ENCODE measurements around the gene WWOX. TPM values are rescaled to one million over a fixed set of nuclear protein-coding genes. Genes with fewer than 3 reads are reported as not detected.

The WWOX gene
- total RNA-seq, 1 experiment from 2014 or later, result 35.6 TPM

DNA sequence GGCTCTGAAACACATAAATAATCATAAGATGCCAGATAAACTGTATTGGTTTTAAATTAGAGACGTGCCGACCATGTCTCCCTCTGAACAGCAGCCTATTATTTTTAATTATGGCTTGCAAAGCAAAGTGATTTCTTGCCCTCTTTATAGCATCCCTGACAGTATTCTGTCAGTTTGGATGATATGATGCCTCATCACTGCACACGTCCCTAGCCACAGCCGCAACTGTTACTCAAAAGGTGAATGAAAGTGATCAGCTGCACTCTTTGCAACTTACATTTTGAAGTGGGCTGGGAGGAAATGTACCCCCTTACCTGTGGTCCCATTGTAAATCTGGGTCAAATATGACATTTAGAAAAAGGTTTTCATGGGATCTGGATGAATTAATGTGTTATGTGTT, 1111.2 kb downstream of the WWOX start:
- ChIA-PET POLR2A (ENCODE audit: unreplicated experiment) (no interaction called here), CTCF (no interaction called here)
- Histone ChIP-seq H3K27me3 (ENCODE audit: insufficient read depth, low read depth) (no peaks in the 10 kb centered on the region), H3K4me2 (no peak overlapping the region), H2AFZ (no peak overlapping the region), H3F3A (ENCODE audit: insufficient read depth, low read depth) (no peaks in the 10 kb centered on the region), H3K9me3 (ENCODE audit: insufficient read depth, low read depth) (no peaks in the 10 kb centered on the region), H4K20me1 (ENCODE audit: insufficient read depth) (no peaks in the 10 kb centered on the region), H3K27ac (no peak overlapping the region), H3K9me2 (ENCODE audit: insufficient read depth) (no peaks in the 10 kb centered on the region), H3K4me3 (no peak overlapping the region), H3K36me3 (ENCODE audit: low read depth) (no peaks in the 10 kb centered on the region), H3K79me2 (ENCODE audit: low read depth) (no peaks in the 10 kb centered on the region), H3K4me1 (replicated peaks; ENCODE audit: insufficient read depth) (no peaks in the 10 kb centered on the region)
- BruUV-seq (replicated peaks), result no TSS peak
- DNase-seq, result no peak
- intact Hi-C loops (cut with micrococcal nuclease; ENCODE audit: unreplicated experiment), result no loop called here
- no peak for TF ChIP-seq EZH2 (IDR thresholded peaks at IDR 0.05; ENCODE audit: low read depth)
- TF ChIP-seq, protein P1, sequence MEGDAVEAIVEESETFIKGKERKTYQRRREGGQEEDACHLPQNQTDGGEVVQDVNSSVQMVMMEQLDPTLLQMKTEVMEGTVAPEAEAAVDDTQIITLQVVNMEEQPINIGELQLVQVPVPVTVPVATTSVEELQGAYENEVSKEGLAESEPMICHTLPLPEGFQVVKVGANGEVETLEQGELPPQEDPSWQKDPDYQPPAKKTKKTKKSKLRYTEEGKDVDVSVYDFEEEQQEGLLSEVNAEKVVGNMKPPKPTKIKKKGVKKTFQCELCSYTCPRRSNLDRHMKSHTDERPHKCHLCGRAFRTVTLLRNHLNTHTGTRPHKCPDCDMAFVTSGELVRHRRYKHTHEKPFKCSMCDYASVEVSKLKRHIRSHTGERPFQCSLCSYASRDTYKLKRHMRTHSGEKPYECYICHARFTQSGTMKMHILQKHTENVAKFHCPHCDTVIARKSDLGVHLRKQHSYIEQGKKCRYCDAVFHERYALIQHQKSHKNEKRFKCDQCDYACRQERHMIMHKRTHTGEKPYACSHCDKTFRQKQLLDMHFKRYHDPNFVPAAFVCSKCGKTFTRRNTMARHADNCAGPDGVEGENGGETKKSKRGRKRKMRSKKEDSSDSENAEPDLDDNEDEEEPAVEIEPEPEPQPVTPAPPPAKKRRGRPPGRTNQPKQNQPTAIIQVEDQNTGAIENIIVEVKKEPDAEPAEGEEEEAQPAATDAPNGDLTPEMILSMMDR (conservative IDR thresholded peaks at IDR 0.05), result no peak

DNA sequence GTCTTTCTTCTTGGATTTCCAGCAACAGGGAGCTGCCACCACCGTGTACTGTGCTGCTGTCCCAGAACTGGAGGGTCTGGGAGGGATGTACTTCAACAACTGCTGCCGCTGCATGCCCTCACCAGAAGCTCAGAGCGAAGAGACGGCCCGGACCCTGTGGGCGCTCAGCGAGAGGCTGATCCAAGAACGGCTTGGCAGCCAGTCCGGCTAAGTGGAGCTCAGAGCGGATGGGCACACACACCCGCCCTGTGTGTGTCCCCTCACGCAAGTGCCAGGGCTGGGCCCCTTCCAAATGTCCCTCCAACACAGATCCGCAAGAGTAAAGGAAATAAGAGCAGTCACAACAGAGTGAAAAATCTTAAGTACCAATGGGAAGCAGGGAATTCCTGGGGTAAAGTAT, 1112.1 kb downstream of the WWOX start:
- H3K9me2 ChIP-seq (ENCODE audit: insufficient read depth), result no peaks in the 10 kb centered on the region

DNA sequence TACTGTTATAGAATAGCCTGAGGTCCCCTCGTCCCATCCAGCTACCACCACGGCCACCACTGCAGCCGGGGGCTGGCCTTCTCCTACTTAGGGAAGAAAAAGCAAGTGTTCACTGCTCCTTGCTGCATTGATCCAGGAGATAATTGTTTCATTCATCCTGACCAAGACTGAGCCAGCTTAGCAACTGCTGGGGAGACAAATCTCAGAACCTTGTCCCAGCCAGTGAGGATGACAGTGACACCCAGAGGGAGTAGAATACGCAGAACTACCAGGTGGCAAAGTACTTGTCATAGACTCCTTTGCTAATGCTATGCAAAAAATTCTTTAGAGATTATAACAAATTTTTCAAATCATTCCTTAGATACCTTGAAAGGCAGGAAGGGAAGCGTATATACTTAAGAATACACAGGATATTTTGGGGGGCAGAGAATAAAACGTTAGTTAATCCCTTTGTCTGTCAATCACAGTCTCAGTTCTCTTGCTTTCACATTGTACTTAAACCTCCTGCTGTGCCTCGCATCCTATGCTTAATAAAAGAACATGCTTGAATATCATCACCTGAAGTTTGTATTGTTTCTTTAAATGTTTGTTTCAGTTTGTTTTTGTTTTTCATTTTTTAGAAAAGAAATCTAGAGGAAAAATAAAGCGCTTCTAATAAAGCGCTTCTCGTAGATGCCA, 1112.8 kb downstream of the WWOX start:
- Histone ChIP-seq H3K4me2 (no peak overlapping the region), H3K36me3 (ENCODE audit: low read depth) (no peaks in the 10 kb centered on the region), H3K9me3 (ENCODE audit: insufficient read depth, low read depth) (peaks cover 6% of the 10 kb centered on the region; the same call in 1 of the 2 replicates), H3K9me2 (ENCODE audit: insufficient read depth) (no peaks in the 10 kb centered on the region), H2AFZ (no peak overlapping the region), H4K20me1 (ENCODE audit: insufficient read depth) (no peaks in the 10 kb centered on the region), H3F3A (ENCODE audit: insufficient read depth, low read depth) (no peaks in the 10 kb centered on the region), H3K79me2 (ENCODE audit: low read depth) (no peaks in the 10 kb centered on the region), H3K27ac (no peak overlapping the region), H3K4me3 (no peak overlapping the region), H3K27me3 (ENCODE audit: insufficient read depth, low read depth) (no peaks in the 10 kb centered on the region), H3K4me1 (replicated peaks; ENCODE audit: insufficient read depth) (no peaks in the 10 kb centered on the region)
- CTCF ChIA-PET, result no interaction called here
- intact Hi-C loops (cut with micrococcal nuclease; ENCODE audit: unreplicated experiment), result no loop called here
- no TSS peak for BruUV-seq (replicated peaks)
- no peak for DNase-seq
- POLR2A ChIA-PET (ENCODE audit: unreplicated experiment), result no interaction called here
- TF ChIP-seq, protein P1 (conservative IDR thresholded peaks at IDR 0.05), result no peak
- no peak for TF ChIP-seq EZH2 (IDR thresholded peaks at IDR 0.05; ENCODE audit: low read depth)

More for the DNA sequence above, 1112.1 kb downstream of the WWOX start:
- ChIA-PET CTCF (no interaction called here), POLR2A (ENCODE audit: unreplicated experiment) (no interaction called here)
- Histone ChIP-seq H4K20me1 (ENCODE audit: insufficient read depth) (no peaks in the 10 kb centered on the region), H3K27ac (no peak overlapping the region), H3K9me3 (ENCODE audit: insufficient read depth, low read depth) (peaks cover 6% of the 10 kb centered on the region; the same call in 1 of the 2 replicates), H3K79me2 (ENCODE audit: low read depth) (no peaks in the 10 kb centered on the region), H3F3A (ENCODE audit: insufficient read depth, low read depth) (no peaks in the 10 kb centered on the region), H2AFZ (no peak overlapping the region), H3K4me2 (no peak overlapping the region), H3K27me3 (ENCODE audit: insufficient read depth, low read depth) (no peaks in the 10 kb centered on the region), H3K36me3 (ENCODE audit: low read depth) (no peaks in the 10 kb centered on the region), H3K4me1 (replicated peaks; ENCODE audit: insufficient read depth) (no peaks in the 10 kb centered on the region), H3K4me3 (no peak overlapping the region)
- no TSS peak for BruUV-seq (replicated peaks)
- no peak for DNase-seq
- TF ChIP-seq, protein P1 (conservative IDR thresholded peaks at IDR 0.05), result no peak
- no peak for TF ChIP-seq EZH2 (IDR thresholded peaks at IDR 0.05; ENCODE audit: low read depth)
- intact Hi-C loops (cut with micrococcal nuclease; ENCODE audit: unreplicated experiment), result no loop called here

All from PC-9 (cell line).